GM19099 (cell line): ENCODE results near the gene PXMP4.
A peak's percentile ranks its signal among the peaks of the same experiment; 100 is the strongest.

Experiments used
- POLR2A ChIP-seq: IDR thresholded peaks from 3 replicates; pipeline ENCODE4 v1.6.1; 2011; ENCODE audit warnings: low read depth; ENCODE audit not compliant: insufficient read length; ENCODE audit errors: extremely low read depth

Gene PXMP4

DNA sequence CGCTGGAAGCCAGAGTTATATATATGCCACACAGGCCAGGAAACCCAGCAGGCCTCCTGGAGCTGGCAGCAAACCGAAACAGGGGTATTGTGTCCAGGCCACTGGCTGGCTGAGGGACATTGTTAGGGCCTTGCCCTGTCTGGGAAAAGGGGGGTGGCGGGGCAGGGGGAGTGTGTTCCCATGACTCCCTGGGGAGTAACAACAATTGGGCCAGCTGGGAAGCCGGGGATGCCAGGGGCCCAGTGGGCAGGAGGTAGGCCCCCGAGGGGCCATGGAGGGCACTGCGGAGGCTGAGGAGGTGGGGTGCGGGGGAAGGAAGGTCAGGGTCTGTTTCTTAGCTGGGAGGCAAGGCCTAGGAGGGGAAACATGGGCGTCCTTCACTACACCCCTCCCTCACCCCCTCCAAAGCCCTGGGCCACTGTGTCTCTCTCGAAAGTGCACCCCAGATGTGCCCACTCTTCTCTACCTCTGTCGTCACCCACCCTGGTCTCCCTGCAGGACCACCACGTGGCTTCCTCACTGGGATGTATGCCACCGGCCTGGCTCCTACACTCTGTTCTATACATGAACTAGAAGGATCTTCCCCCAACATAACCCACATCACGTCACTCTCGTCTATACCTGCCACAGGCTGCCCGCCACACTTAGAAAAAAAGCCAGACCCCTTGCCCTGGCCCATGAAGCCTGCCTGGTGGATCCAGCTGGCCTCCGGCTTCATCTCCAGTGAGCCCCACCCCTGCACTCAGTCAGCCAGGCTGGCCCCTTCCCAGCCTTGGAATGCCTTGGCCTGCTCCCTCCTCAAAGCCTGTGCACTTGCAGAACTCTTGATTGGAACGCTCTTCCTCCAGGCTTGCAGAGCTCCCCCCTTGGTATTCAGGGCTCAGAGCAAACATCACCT is 26.1 kb downstream of the PXMP4 start:
- TF ChIP-seq POLR2A: no peak

DNA sequence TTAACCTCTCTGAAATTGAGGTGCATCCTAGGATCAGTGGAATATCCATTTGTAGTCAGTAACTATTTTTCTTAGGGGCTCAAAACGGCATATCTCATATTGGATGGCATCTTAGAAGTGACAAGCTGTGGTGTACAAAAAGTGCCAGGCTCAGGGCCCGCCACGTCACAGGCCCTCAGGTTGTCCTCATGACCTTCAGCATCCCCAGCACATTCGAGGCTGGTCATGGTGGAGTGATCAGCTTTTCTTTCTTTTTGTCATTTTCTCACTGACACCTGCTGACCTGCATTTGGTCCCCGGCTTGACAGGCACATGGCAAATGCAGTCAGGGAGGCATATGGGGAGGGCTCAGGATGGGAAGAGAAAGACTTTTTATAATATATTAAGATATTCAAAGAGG is 26.8 kb downstream of the PXMP4 start:
- TF ChIP-seq POLR2A: no peak

DNA sequence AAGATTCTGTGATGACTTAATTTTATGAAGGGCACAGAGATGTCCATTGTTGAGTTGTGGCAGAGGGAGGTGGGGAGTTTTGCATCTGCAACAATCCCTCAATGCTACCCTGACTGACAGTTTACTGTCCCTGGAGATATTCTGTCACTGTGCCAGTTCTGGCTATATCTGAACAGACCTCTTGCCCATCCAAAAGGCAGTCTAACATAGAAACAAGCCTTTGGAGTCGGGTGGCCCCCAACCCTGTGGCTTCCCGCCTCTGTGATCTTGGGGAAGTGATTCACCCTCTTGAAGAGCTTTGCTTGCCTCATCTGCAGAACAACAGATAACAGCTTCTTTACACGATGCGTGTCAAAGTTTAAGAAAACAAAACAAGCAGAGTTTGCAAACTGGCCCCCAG is 30.1 kb downstream of the PXMP4 start:
- TF ChIP-seq POLR2A: no peak

DNA sequence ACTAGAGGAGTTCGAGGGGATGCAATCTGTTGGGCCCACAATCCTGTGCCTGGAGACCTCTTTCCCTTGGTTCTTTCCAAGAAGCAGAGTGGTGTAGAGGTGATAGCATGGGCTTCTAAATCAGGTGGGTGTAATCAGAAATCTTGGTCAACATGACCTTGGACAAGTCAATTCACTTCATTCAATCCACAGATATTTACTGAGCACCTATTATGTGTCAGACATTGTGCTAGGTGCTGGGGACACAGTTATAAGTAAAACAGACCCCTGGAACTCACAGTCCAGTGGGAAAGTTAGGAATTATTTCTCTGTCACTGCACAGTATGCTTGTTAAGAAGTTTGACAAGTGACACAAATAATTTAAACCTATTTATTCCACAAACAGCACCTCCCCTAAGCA is 30.6 kb downstream of the PXMP4 start:
- no peak for TF ChIP-seq POLR2A

DNA sequence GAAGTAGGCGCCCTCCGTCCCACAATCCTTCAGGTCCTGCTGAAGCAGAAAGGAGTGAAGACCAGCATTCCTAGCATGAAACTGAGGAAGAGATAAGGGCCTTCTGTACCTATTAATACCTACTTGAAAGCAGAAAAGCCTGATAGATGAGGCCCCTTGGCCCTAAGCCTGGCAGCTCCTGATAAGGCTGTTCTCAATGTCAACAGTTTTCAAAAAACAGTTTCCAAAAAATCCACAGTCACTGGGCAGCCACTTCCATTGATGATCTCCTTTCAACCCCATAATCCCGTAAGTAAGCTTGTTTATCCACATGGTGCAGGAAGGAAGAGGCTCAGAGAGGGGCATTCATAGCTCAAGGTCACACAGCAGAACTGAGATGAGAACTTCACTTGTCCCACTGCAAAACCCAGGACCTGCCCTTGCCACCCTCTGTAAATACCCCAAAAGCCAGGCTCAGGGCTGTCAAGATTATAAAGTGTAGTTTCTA is 31.1 kb downstream of the PXMP4 start:
- no peak for TF ChIP-seq POLR2A

DNA sequence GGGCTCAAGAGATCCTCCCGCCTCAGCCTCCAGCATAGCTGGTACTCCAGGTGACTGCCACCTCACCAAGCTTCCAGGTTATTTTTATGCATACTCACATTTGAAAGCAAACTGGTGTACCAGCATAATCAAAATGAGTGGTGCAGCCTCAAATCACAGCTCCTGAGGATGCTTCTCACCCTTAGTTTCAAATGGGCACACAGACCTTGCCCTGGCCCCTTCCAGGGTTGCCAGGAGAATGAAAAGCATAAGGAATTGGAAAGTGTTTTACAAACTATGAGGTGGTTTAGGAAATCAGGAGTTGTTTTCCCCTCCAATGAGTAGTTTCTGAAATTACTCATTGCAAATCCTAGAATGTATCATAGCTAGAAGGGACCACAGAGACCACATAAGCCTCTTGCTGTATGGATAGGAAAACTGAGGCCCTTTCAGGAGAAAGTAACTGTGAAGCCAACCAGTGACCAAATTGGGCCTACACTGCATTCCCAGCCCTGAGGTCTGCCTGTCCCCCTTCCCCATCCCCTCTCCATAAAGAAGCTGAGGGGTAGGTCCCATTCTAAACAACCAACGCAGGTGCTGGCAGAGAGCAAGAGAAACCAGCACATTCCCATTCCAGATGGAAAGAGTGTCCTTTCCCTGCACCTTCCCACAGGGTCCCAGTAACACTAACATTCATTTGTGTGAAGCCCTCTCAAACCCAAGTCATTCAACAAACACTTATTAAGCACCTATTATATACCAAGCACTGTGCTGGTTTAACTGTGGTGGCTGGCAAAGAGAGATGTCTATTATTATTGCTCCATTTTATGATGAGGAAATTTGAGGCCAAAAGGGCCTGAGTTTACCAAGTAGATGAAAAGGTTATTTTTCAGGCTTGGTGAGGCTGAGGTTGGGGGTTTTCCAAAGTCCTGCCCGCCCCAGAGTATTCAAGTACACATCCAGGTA is 31.8 kb downstream of the PXMP4 start:
- TF ChIP-seq POLR2A: no peak

DNA sequence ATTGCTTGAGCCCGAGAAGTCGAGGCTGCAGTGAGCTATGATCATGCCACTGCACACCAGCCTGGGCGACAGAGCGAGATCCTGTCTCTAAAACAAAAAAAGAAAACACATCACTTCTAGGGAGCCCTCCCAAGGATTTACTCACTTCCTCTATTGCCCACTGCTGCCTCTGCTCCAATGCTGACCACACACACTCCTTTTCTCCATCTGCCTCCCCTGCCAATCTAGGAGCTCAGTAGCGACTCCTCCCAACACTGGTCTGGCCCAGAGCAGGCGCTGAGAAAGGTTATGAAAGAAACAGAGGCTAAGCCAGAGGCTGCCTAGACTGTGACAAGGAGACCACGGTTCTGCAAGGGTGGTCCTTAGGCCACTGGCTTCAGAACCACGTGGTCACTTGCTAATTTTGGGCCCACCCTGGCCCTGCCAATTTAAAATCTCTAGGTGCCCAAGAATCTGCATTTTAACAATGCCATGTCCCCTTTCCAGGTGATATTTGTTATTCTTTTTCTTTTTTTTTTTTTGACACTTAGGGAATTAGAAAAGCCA is 32.7 kb downstream of the PXMP4 start:
- TF ChIP-seq POLR2A: no peak

DNA sequence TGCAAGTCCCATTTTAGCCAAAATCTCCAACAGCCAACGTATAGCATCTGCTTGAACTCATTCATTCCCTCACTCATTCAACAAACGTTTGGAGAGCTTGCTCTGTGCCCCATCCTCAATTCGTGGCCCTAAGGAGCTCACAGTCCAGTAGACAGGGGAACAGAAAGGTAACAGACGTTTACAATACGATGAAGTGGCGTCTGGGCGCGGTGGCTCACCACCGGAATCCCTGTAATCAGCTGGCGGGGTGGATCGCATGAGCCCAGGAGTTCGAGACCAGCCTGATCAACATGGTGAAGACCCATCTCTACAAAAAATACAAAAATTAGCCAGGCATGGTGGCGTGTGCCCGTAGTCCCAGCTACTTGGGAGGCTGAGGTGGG is 33.1 kb downstream of the PXMP4 start:
- TF ChIP-seq POLR2A: no peak

DNA sequence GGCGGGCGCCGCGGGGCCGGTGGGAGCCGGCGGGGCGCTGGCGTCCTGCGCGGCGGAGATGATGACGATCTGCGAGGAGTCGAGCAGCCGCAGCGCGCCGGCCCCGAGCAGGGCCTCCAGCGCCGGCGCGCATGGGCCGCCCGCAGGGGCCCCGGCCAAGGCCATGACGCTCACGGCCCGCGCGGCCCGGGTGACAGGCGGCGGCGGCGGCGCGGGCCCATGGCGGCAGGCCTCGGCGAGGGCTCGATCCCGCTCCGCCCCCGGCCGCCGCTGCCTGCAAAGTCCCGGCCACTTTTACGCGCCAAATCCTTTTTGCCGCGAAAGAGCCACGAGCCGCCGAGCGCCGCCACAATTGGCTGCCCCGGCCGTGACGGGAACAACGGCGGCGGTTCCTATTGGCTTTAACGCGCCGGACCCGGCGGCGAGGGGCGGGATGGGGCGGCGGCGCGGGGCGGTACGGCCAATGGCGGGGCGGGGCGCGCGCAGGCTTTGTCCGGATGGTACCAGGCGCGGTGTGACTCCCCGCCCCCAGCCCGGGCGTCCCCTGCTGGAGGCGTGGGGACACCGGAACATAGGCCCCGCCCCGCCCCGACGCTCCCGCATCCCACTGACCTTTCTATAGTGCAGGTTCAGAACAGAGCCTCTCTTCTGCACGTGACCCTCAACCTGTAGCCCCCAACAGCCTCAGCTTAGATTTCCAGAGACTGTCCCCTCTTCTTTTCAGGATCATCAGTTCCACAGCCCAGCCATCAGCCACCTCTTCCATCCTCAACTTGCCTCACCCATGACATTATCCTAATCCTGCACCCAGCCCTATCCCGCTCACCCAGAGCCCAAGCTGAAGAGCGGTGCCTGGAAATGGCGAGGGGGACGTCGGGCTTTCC is 33.8 kb downstream of the PXMP4 start, which contains the start of gene E2F1:
E2F1 (minus strand) TSS at position 286 of the 884 bp plus-strand sequence; CDS start at position 165, 121 bp downstream.
- peak; percentile 71 for TF ChIP-seq POLR2A

DNA sequence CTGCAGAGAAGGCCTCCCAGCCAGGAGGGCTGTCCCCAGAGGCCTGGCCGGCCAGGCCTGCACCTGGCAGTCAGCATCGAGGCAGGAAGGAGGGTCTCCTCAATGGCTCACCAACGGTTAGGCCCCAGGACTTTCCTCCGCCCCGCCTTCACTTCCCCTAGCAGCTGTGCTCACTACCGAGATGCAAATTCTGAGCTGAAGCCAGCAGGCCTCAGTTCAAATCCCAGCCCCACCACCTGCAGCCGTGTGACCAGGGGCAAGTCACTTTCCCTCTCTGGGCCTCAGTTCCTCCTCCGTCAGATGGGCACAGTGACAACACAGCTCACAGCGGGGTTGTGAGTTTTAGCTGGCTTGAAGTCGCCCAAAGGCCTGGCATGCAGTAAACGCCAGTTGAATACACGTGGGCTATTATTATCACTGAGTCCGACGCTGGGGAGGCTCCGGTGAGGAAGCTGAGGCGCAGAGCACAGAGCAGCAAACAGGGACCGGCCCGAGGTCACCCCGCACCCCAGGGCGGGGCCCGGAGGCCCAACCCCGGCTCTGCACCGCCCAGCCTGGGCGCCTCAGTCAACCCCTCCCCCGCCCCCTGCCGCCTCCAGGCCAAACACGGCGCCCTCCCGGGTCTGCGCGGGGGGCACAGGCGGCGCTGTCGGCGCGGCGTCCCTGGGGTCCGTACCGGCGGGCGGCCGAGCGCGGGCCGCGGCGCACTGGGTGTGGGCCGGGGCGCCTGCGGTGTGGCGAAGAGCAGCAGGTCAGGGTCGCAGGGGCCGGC is 34.6 kb downstream of the PXMP4 start:
- peak; percentile 52 for TF ChIP-seq POLR2A

DNA sequence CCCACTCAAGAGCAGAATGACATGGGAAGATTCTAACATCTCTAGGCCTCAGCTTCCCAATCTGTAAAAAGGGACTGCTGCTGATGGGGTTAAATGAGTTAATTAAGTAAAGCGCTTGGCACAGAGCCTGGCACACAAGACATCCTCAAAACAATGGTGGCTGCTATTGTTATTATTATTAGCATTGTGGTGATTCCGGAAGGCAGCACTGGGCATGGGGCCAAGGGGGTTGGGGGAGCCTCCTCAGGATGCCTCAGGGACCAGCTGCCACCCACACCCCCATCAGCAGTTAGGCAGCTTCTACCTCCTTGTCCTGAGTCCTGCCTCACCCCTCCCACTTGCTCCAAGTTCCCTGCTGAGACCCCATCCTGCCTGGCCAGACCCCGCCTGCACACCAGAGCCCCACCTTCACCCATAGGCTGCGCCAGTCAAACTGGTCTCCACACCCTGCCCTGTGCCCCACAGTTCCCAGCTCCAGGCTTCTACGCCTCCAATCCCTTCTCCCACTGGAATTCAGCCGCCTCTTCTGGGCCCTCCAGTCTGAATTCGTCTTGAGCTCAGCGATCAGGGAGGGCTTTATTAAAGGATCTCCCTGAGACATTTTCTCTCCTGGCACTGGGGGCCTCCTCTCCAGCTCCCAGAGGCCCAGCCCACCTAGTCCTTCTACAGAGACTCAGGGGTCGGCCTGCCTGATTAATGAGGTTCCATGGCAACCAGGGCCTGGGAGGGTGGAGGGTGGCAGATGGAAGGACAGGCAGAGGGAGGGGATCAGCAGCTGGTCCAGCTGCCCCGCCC is 35.4 kb downstream of the PXMP4 start:
- TF ChIP-seq POLR2A: no peak

DNA sequence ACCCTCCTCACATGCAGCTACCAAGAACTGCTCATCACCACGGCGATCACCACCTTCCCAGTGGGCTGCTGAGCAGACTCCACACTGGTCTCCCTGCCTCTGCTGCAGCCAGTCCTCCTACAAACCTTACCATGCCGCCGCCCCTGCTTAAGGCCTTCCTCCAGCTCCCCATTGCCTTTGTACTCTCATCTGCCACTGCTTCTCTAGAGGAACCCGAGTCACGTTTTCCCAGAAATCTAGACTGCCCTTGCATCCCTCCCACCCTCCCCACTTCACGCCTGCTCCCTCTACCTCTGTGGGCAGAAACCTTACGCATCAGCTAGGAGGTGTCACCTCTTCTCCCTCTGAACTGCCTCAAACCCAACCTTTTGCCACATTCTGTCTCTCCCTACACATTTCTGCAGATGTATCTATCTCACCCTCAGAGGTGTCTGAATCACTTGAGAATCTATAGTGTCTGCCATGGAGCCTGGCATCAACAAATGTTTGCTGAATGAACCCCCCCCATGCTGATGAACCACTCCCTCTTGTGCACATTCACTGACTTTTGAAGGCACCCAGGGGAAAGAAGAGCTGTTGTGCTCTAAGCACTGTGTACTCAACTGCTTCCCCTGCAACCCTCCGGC is 38.3 kb downstream of the PXMP4 start:
- no peak for TF ChIP-seq POLR2A
